Measurements from ENCODE around the gene LRIT2. TPM values are rescaled to one million over a fixed set of nuclear protein-coding genes. Genes with fewer than 3 reads are reported as not detected.
A peak's percentile ranks its signal among the peaks of the same experiment; 100 is the strongest.

LRIT2 gene
- total RNA-seq, 2 experiments from 2014 or later: not detected

DNA sequence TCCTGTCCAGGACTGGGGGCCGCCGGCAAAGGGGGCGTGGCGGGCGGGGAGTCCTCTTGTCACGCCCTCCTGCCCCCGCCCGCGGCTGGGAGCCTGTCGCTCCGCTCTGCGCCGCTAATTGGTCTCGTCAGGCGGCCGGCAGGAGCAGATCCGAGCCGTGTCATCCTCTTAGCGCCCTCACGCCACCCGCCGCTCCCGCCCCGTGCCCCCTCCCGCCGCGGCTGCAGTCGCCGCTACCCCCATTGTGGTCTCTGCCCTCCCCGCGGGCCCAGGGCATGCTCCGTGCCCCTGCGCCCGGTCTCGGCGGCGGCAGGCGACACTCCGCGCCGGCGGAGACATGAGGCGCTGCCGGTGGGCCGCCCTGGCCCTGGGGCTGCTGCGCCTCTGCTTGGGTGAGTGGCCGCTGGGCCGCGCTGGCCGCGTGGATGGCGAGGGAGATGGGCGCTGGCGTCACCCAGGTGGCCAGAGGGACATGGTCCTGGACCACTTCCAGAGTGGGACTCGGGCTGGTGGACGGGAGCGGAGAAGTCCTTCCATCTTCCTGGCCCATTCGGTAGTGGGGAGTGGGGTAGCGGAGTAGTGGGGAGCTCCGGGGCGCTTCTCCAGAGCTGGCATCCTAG, 30.8 kb downstream of the LRIT2 start, which contains the start of gene CDHR1:
Gene CDHR1 (plus strand): TSS at position 114 of the 620 bp plus-strand sequence. CDS start 224 bp downstream, at position 338.
- Mint-ChIP-seq H3K4me1 (ENCODE audit: low read depth) (peaks cover 10% of the 10 kb centered on the region), H3K4me3 (peak within 1 kb of the TSS; percentile 57), H3K27ac (no peak within 1 kb of the TSS), H3K27me3 (peaks cover 10% of the 10 kb centered on the region), H3K36me3 (ENCODE audit: low read depth) (no peaks in the 10 kb centered on the region), H3K9me3 (no peaks in the 10 kb centered on the region)
- DNase-seq (peak; percentile 72), ATAC-seq (peak; percentile 92)
- TF ChIP-seq, protein P1, sequence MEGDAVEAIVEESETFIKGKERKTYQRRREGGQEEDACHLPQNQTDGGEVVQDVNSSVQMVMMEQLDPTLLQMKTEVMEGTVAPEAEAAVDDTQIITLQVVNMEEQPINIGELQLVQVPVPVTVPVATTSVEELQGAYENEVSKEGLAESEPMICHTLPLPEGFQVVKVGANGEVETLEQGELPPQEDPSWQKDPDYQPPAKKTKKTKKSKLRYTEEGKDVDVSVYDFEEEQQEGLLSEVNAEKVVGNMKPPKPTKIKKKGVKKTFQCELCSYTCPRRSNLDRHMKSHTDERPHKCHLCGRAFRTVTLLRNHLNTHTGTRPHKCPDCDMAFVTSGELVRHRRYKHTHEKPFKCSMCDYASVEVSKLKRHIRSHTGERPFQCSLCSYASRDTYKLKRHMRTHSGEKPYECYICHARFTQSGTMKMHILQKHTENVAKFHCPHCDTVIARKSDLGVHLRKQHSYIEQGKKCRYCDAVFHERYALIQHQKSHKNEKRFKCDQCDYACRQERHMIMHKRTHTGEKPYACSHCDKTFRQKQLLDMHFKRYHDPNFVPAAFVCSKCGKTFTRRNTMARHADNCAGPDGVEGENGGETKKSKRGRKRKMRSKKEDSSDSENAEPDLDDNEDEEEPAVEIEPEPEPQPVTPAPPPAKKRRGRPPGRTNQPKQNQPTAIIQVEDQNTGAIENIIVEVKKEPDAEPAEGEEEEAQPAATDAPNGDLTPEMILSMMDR (IDR thresholded peaks at IDR 0.05): no peak
- ChIA-PET CTCF (interaction anchor here (0.7 to 2.5 kb wide), 3 partner anchors 10 to 46 kb away, joined by 3 to 12 read pairs (median 4); no protein-coding TSS in a partner anchor), POLR2A (no interaction called here)
- intact Hi-C loops (cut with micrococcal nuclease): no loop called here

DNA sequence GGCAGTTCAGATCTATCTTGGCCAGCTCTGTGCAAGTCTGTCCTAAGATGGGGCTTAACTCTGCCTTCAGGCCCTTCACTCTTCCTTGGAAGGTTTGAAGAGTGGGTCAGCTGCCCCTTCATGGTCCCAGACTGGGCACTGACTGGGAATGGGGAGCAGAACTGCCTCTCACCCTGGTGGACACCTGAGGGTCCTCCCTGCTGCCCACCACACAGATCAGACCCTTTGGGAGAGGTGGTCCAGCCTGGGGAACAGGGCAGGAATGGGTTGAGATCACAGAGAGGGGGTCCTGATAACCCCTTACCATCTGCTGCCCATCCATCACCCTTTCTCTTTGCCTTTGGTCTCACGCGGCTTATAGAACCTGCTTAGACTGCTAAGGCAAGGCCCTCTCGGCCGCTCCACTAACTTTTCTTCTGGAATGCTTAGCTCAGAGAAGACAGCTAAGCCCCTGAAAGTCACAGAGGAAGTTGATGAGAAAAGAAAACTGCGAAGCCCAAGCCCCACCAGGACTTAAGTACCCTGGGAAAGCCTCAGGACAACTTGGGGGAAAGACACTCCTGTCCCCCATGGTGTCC, 31.4 kb downstream of the LRIT2 start:
- DNase-seq: no peak
- Mint-ChIP-seq H3K27me3 (peaks cover 10% of the 10 kb centered on the region), H3K36me3 (ENCODE audit: low read depth) (no peaks in the 10 kb centered on the region), H3K4me1 (ENCODE audit: low read depth) (peaks cover 10% of the 10 kb centered on the region), H3K27ac (no peak overlapping the region), H3K9me3 (no peaks in the 10 kb centered on the region), H3K4me3 (peak overlapping the region; percentile 57)
- TF ChIP-seq, protein P1 (IDR thresholded peaks at IDR 0.05): no peak
- ChIA-PET CTCF (interaction anchor here (1.0 to 2.5 kb wide), 2 partner anchors 17 to 46 kb away, joined by 4 to 12 read pairs; no protein-coding TSS in a partner anchor), POLR2A (interaction anchor here (1.2 kb wide), 1 partner anchor 8 kb away, joined by 3 read pairs; no protein-coding TSS in a partner anchor)
- no peak for ATAC-seq
- intact Hi-C loops (cut with micrococcal nuclease): no loop called here

DNA sequence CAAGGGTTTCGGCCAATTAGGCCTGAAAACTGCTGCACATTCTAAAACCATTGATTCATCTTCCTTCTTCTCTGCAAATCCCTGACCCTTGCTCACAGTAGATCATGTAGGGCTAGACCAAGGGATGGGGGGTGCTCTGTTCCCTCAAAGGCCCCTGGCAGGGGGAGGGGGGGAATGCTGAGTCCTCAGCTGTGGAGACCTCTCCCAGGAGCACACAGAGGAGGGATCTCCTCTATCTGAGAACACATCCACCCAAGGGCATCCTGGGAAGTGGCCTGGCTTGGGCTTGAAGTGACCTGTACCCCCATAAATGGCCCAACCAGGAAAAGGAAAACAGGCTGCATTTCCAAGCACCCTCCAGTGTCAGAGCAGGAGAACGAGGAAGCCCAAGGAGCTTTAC, 32.0 kb downstream of the LRIT2 start:
- ChIA-PET CTCF (interaction anchor here (2.2 to 2.5 kb wide), 2 partner anchors 45 kb away, joined by 8 to 12 read pairs; no protein-coding TSS in a partner anchor), POLR2A (interaction anchor here (0.6 to 1.2 kb wide), 2 partner anchors 9 to 36 kb away, joined by 3 read pairs; no protein-coding TSS in a partner anchor)
- Mint-ChIP-seq H3K4me3 (no peak overlapping the region), H3K27ac (no peak overlapping the region), H3K27me3 (peaks cover 10% of the 10 kb centered on the region), H3K36me3 (ENCODE audit: low read depth) (no peaks in the 10 kb centered on the region), H3K9me3 (no peaks in the 10 kb centered on the region), H3K4me1 (ENCODE audit: low read depth) (peaks cover 10% of the 10 kb centered on the region)
- intact Hi-C loops (cut with micrococcal nuclease): no loop called here
- ATAC-seq (no peak), DNase-seq (no peak)
- TF ChIP-seq, protein P1 (IDR thresholded peaks at IDR 0.05): no peak

DNA sequence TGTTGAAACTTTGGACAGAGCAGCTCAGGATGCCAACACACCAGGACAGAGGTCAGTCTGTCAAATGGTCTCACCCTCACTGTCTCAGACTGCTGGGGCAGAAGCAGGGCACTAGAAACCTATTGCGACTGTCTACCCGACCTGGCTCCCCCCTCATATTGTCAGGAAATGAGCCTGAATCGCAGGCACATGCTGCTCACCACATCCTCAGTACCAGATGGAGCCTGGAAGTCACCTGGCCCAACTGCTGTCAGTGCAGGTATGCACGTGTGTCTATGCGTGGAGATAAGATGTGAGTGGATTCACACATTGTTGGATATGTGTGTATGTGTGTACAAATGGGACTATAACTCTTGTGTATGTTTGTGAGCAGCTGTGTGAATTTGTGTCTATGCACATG, 34.2 kb downstream of the LRIT2 start:
- H3K4me3 Mint-ChIP-seq: no peak overlapping the region
- peaks cover 7% of the 10 kb centered on the region for H3K27me3 Mint-ChIP-seq
- ATAC-seq (peak; percentile 26), DNase-seq (peak; percentile 49)
- intact Hi-C loops (cut with micrococcal nuclease): no loop called here
- no peaks in the 10 kb centered on the region for H3K36me3 Mint-ChIP-seq (ENCODE audit: low read depth)
- peaks cover 10% of the 10 kb centered on the region for H3K4me1 Mint-ChIP-seq (ENCODE audit: low read depth)
- ChIA-PET CTCF (interaction anchor here (1.0 to 2.8 kb wide), 5 partner anchors 15 to 56 kb away, joined by 3 to 12 read pairs (median 4); partner anchors contain the start of gene GHITM), POLR2A (interaction anchor here (1.5 kb wide), 1 partner anchor 43 kb away, joined by 4 read pairs; no protein-coding TSS in a partner anchor)
- TF ChIP-seq, protein P1 (IDR thresholded peaks at IDR 0.05): no peak
- no peaks in the 10 kb centered on the region for H3K9me3 Mint-ChIP-seq
- H3K27ac Mint-ChIP-seq: no peak overlapping the region

DNA sequence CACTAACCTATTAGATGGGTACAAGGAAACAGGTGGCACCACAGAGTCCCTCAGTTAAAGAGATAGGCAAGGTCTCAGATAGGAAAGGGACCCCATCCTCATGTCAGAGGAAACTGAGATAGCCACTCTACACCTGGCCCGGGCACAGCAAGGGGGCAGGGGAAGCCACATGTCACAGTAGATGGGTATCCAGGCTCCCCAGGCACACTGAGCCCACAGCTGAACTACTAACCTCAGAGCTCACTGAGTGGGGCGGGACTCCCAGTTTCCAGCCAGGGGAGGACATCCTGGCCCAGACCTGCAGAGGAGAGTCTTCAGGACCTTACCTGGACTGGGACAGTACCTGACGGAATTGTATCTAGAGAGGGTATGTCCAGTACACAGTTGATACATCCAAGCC, 34.7 kb downstream of the LRIT2 start:
- no peak overlapping the region for H3K4me3 Mint-ChIP-seq
- intact Hi-C loops (cut with micrococcal nuclease): no loop called here

More for the DNA sequence above, 34.7 kb downstream of the LRIT2 start:
- peaks cover 10% of the 10 kb centered on the region for H3K4me1 Mint-ChIP-seq (ENCODE audit: low read depth)
- no peak for ATAC-seq
- TF ChIP-seq, protein P1 (IDR thresholded peaks at IDR 0.05): no peak
- ChIA-PET POLR2A (no interaction called here), CTCF (interaction anchor here (1.1 to 2.8 kb wide), 3 partner anchors 24 to 55 kb away, joined by 3 to 12 read pairs (median 3); partner anchors contain the start of gene GHITM)
- H3K36me3 Mint-ChIP-seq (ENCODE audit: low read depth): no peaks in the 10 kb centered on the region
- no peak overlapping the region for H3K27ac Mint-ChIP-seq
- peaks cover 5% of the 10 kb centered on the region for H3K27me3 Mint-ChIP-seq
- DNase-seq: no peak
- H3K9me3 Mint-ChIP-seq: no peaks in the 10 kb centered on the region
